GM23338 (cell line): Measurements from ENCODE around the gene TMEM179. TPM values are rescaled to one million over a fixed set of nuclear protein-coding genes. Genes with fewer than 3 reads are reported as not detected.

Experiments
- ATAC-seq: fragments of 200-7000 bp; cut with Tn5 transposase; 3 replicates; pipeline ENCODE4 v1.9.1; 2020
- DNase-seq: peaks from one replicate; pipeline ENCODE4 v3.0.0-alpha.2; 2015; ENCODE audit warnings: low spot score
- H2AFZ ChIP-seq: fragments of 200-600 bp; sonication (generic); 2 replicates; pipeline ENCODE4 v1.8.0; 2016; ENCODE audit warnings: antibody characterized with exemption, mild to moderate bottlenecking, moderate library complexity
- H3F3A ChIP-seq: fragments of 200-600 bp; sonication (generic); replicated peaks from 2 replicates; pipeline ENCODE4 v1.8.0; 2017; ENCODE audit warnings: antibody characterized with exemption, mixed run types, low read depth
- H3K27ac ChIP-seq: fragments of 200-600 bp; sonication (generic); 2 replicates; pipeline ENCODE4 v1.6.1; 2016; ENCODE audit warnings: low read depth
- H3K27me3 ChIP-seq: fragments of 200-600 bp; sonication (generic); 2 replicates; pipeline ENCODE4 v1.8.0; 2016; ENCODE audit warnings: mild to moderate bottlenecking, mixed run types, moderate library complexity; ENCODE audit not compliant: insufficient read depth
- H3K36me3 ChIP-seq: fragments of 200-600 bp; sonication (generic); 2 replicates; pipeline ENCODE4 v1.8.0; 2016; ENCODE audit warnings: mild to moderate bottlenecking; ENCODE audit not compliant: insufficient read depth
- H3K4me1 ChIP-seq: fragments of 200-600 bp; sonication (generic); 2 replicates; pipeline ENCODE4 v1.8.0; 2016; ENCODE audit warnings: mild to moderate bottlenecking, moderate library complexity; ENCODE audit not compliant: insufficient read depth
- H3K4me2 ChIP-seq: fragments of 200-600 bp; sonication (generic); 2 replicates; pipeline ENCODE4 v1.7.1; 2017; ENCODE audit warnings: mixed run types
- H3K4me3 ChIP-seq: fragments of 200-600 bp; sonication (generic); 2 replicates; pipeline ENCODE4 v1.6.1; 2016; ENCODE audit warnings: mixed run types
- H3K79me2 ChIP-seq: fragments of 200-600 bp; sonication (generic); replicated peaks from 2 replicates; pipeline ENCODE4 v1.8.0; 2017; ENCODE audit warnings: mild to moderate bottlenecking; ENCODE audit not compliant: insufficient read depth
- H3K9me2 ChIP-seq: fragments of 200-600 bp; sonication (generic); 2 replicates; pipeline ENCODE4 v1.8.0; 2017; ENCODE audit not compliant: insufficient read depth
- H4K20me1 ChIP-seq: fragments of 200-600 bp; sonication (generic); replicated peaks from 2 replicates; pipeline ENCODE4 v1.8.0; 2017; ENCODE audit warnings: mild to moderate bottlenecking; ENCODE audit not compliant: insufficient read depth
- H3K27ac Mint-ChIP-seq: 2 replicates; pipeline ENCODE4 v1.8.0; 2020; ENCODE audit warnings: inconsistent platforms, mild to moderate bottlenecking, moderate library complexity, mixed read lengths
- H3K27me3 Mint-ChIP-seq: 3 replicates; pipeline ENCODE4 v1.8.0; 2022; ENCODE audit warnings: low read depth, mild to moderate bottlenecking, moderate library complexity, mixed read lengths, inconsistent platforms; ENCODE audit not compliant: insufficient read depth, poor library complexity
- H3K36me3 Mint-ChIP-seq: 3 replicates; pipeline ENCODE4 v1.8.0; 2021; ENCODE audit warnings: low read depth, mild to moderate bottlenecking, inconsistent platforms, moderate library complexity, mixed read lengths
- H3K4me1 Mint-ChIP-seq: 3 replicates; pipeline ENCODE4 v1.8.0; 2020; ENCODE audit warnings: mild to moderate bottlenecking, inconsistent platforms, mixed read lengths
- H3K4me3 Mint-ChIP-seq: 3 replicates; pipeline ENCODE4 v1.8.0; 2021; ENCODE audit warnings: moderate library complexity, mild to moderate bottlenecking, inconsistent platforms, mixed read lengths
- H3K9me3 Mint-ChIP-seq: 3 replicates; pipeline ENCODE4 v1.8.0; 2020; ENCODE audit warnings: moderate library complexity, mild to moderate bottlenecking, inconsistent platforms, mixed read lengths
- CREB1 ChIP-seq: fragments of 250-450 bp; sonication (Bioruptor Pico); IDR thresholded peaks from 2 replicates; pipeline ENCODE4 v1.5.0; 2020; ENCODE audit warnings: low read depth, mild to moderate bottlenecking, moderate library complexity
- CTCF ChIP-seq, 2 experiments: fragments of 200-600 bp in 1 of 2; sonication (generic) in 1 of 2; conservative IDR thresholded peaks; 2 replicates each; pipeline versions ENCODE4 v1.5.1 to v1.6.1; 2016 to 2017; ENCODE audit warnings: antibody characterized with exemption in 2 of 2, low read depth in 2 of 2, mild to moderate bottlenecking in 2 of 2, moderate library complexity in 1 of 2
- ETS1 ChIP-seq: IDR thresholded peaks from 2 replicates; pipeline ENCODE4 v1.6.1; 2016; ENCODE audit warnings: antibody characterized with exemption
- EZH2 ChIP-seq: fragments of 200-600 bp; sonication (generic); IDR thresholded peaks from one replicate; pipeline ENCODE4 v1.8.0; 2017; ENCODE audit warnings: antibody characterized with exemption, mild to moderate bottlenecking, low read depth; ENCODE audit not compliant: unreplicated experiment
- EZH2phosphoT487 ChIP-seq: fragments of 200-600 bp; sonication (generic); IDR thresholded peaks from one replicate; pipeline ENCODE4 v1.8.1; 2018; ENCODE audit warnings: antibody characterized with exemption; ENCODE audit not compliant: unreplicated experiment
- JUNB ChIP-seq: IDR thresholded peaks from one replicate; pipeline ENCODE4 v1.6.1; 2016; ENCODE audit warnings: antibody characterized with exemption; ENCODE audit not compliant: unreplicated experiment
- NANOG ChIP-seq: IDR thresholded peaks from 2 replicates; pipeline ENCODE4 v1.6.1; 2016; ENCODE audit warnings: antibody characterized with exemption, borderline replicate concordance
- POLR2AphosphoS5 ChIP-seq: IDR thresholded peaks from 2 replicates; pipeline ENCODE4 v1.6.1; 2016; ENCODE audit warnings: antibody characterized with exemption, low read depth
- REST ChIP-seq: IDR thresholded peaks from one replicate; pipeline ENCODE4 v1.6.1; 2018; ENCODE audit warnings: antibody characterized with exemption; ENCODE audit not compliant: unreplicated experiment
- STAT1 ChIP-seq: IDR thresholded peaks from one replicate; pipeline ENCODE4 v1.6.1; 2016; ENCODE audit warnings: antibody characterized with exemption; ENCODE audit not compliant: unreplicated experiment
- ZNF114 ChIP-seq: fragments of 250-450 bp; sonication (Bioruptor Pico); IDR thresholded peaks from 2 replicates; pipeline ENCODE4 v1.5.0; 2020; ENCODE audit warnings: mild to moderate bottlenecking, moderate library complexity
- ZNF462 ChIP-seq: fragments of 250-450 bp; sonication (Bioruptor Pico); IDR thresholded peaks from 2 replicates; pipeline ENCODE4 v1.5.0; 2020; ENCODE audit warnings: mild to moderate bottlenecking, moderate library complexity
- polyA plus RNA-seq: library from polyadenylated mRNA; unstranded; fragments of >200 nt; fragmentation: Nextera tagmentation; extraction: Ambion mirVana; gene quantifications from 2 replicates; pipeline ENCODE4 v1.2.1, GENCODE V29; 2016
- total RNA-seq: library from RNA; depleted of rRNA; stranded (reverse); fragments of >200 nt; shearing (Covaris generic); gene quantifications from 2 replicates; pipeline ENCODE4 v1.2.3, GENCODE V29; 2014

Gene TMEM179
- total and polyA plus RNA-seq, 2 experiments from 2014 or later: 1.0 to 4.8 TPM

GRCh38 chr14:104591031-104591430, 13.5 kb downstream of the TMEM179 start (continued):
- TF ChIP-seq EZH2 (no peak), STAT1 (no peak), ZNF114 (no peak), CREB1 (no peak), ETS1 (no peak), REST (no peak), NANOG (no peak)

- H3K4me3 Mint-ChIP-seq: no peak overlapping the region
- Histone ChIP-seq H3K9me2 (no peaks in the 10 kb centered on the region), H3K27me3 (no peaks in the 10 kb centered on the region), H3K4me2 (no peak overlapping the region), H3F3A (no peaks in the 10 kb centered on the region), H2AFZ (no peak overlapping the region), H3K4me3 (no peak overlapping the region), H3K4me1 (no peaks in the 10 kb centered on the region), H3K27ac (no peak overlapping the region), H4K20me1 (no peaks in the 10 kb centered on the region), H3K79me2 (no peaks in the 10 kb centered on the region), H3K36me3 (no peaks in the 10 kb centered on the region)
- DNase-seq: no peak
- no peaks in the 10 kb centered on the region; the same call in 2 of the 3 replicates for H3K9me3 Mint-ChIP-seq
- no peak overlapping the region for H3K27ac Mint-ChIP-seq
- H3K4me1 Mint-ChIP-seq: no peaks in the 10 kb centered on the region; the same call in 2 of the 3 replicates
- H3K27me3 Mint-ChIP-seq: peaks cover 11% of the 10 kb centered on the region
- H3K36me3 Mint-ChIP-seq: no peaks in the 10 kb centered on the region; the same call in 2 of the 3 replicates
- ATAC-seq: no peak
- TF ChIP-seq ZNF114 (no peak), CTCF (conservative IDR thresholded peaks at IDR 0.05; ENCODE audit: low read depth in 2 of 2) (no peak), ZNF462 (CRISPR knock-in tag) (no peak), JUNB (no peak), STAT1 (no peak), POLR2AphosphoS5 (no peak), EZH2 (no peak), EZH2phosphoT487 (no peak), CREB1 (no peak)
Measured at GRCh38 chr14:104590240-104590965, 14.2 kb downstream of the TMEM179 start.
